GM18909 (cell line): ENCODE results near the gene FAM43A.

Experiments
- ATAC-seq: cut with Tn5 transposase; IDR thresholded peaks from one replicate; pipeline ENCODE4 v1.9.1; 2021; ENCODE audit warnings: mild to moderate bottlenecking; ENCODE audit not compliant: unreplicated experiment, poor library complexity

Gene FAM43A

GRCh38 chr3:194675081-194675640 is 10.5 kb upstream of the FAM43A start:
- no peak for ATAC-seq

- no peak for ATAC-seq
These were observed 10.0 kb upstream of the FAM43A start for GRCh38 chr3:194675680-194676079.

- ATAC-seq: no peak
These were observed 9.2 kb upstream of the FAM43A start for GRCh38 chr3:194676471-194676870.

GRCh38 chr3:194680888-194681615 is 4.6 kb upstream of the FAM43A start:
- no peak for ATAC-seq

- ATAC-seq: no peak
These were observed 3.4 kb upstream of the FAM43A start for GRCh38 chr3:194682189-194682693.

- peak; percentile 51 for ATAC-seq
These were observed 2.9 kb upstream of the FAM43A start for GRCh38 chr3:194682694-194683310.

- ATAC-seq: no peak
These were observed 2.3 kb upstream of the FAM43A start for GRCh38 chr3:194683380-194683779.

GRCh38 chr3:194685065-194685717 is 492 bp upstream of the FAM43A start:
- ATAC-seq: peak; percentile 9

- no peak for ATAC-seq
These were observed 732 bp downstream of the FAM43A start for GRCh38 chr3:194686414-194686815.

GRCh38 chr3:194686816-194687637 is 1.3 kb downstream of the FAM43A start:
- ATAC-seq: no peak

GRCh38 chr3:194687638-194688199 is 2.0 kb downstream of the FAM43A start:
- peak; percentile 36 for ATAC-seq

- ATAC-seq: peak; percentile 38
These were observed 2.6 kb downstream of the FAM43A start for GRCh38 chr3:194688200-194688740.

- no peak for ATAC-seq
These were observed 3.3 kb downstream of the FAM43A start for GRCh38 chr3:194688946-194689345.

GRCh38 chr3:194689493-194689944 is 3.8 kb downstream of the FAM43A start:
- ATAC-seq: no peak

- no peak for ATAC-seq
These were observed 5.1 kb downstream of the FAM43A start for GRCh38 chr3:194690501-194691372.

- ATAC-seq: peak; percentile 64
These were observed 6.0 kb downstream of the FAM43A start for GRCh38 chr3:194691481-194692283.

- ATAC-seq: no peak
These were observed 11.0 kb downstream of the FAM43A start for GRCh38 chr3:194696702-194697101.

GRCh38 chr3:194702545-194702944 is 16.9 kb downstream of the FAM43A start:
- no peak for ATAC-seq
